ENCODE measurements around the gene FAM204A.

DNA sequence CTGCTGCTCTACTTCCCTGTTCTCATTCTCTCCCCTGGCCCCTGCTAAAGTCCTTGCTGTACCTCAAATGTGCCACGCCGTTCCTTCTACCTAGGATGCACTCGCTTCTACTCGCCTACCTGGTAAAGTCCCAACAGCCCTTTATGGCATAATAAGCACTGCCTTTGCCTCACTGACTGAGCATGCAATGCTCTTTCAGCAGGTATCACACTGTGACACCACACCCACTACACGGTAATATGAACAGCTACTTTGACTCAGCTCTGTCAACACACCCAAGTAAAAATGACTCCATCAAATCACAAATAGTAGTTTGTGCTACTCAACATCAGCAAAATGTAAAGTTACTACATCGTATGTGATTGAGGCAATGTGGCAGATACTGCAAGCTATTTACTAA is 37.6 kb downstream of the FAM204A start:
- TF ChIP-seq POLR2A (IDR thresholded peaks at IDR 0.05) (no peak), EP300 (IDR thresholded peaks at IDR 0.05) (no peak)
- TF ChIP-seq, protein P1, sequence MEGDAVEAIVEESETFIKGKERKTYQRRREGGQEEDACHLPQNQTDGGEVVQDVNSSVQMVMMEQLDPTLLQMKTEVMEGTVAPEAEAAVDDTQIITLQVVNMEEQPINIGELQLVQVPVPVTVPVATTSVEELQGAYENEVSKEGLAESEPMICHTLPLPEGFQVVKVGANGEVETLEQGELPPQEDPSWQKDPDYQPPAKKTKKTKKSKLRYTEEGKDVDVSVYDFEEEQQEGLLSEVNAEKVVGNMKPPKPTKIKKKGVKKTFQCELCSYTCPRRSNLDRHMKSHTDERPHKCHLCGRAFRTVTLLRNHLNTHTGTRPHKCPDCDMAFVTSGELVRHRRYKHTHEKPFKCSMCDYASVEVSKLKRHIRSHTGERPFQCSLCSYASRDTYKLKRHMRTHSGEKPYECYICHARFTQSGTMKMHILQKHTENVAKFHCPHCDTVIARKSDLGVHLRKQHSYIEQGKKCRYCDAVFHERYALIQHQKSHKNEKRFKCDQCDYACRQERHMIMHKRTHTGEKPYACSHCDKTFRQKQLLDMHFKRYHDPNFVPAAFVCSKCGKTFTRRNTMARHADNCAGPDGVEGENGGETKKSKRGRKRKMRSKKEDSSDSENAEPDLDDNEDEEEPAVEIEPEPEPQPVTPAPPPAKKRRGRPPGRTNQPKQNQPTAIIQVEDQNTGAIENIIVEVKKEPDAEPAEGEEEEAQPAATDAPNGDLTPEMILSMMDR (IDR thresholded peaks at IDR 0.05), result no peak
